HG02852 (cell line): ENCODE measurements around the gene RANBP17.

Source experiments
- ATAC-seq: cut with Tn5 transposase; IDR thresholded peaks from one replicate; pipeline ENCODE4 v1.9.1; 2021; ENCODE audit warnings: mild to moderate bottlenecking, moderate library complexity; ENCODE audit not compliant: unreplicated experiment

Gene RANBP17

GRCh38 chr5:171344936-171345608 lies 483.3 kb downstream of the RANBP17 start:
- ATAC-seq, result no peak
